ENCODE data around the gene AGPAT3.

- TF ChIP-seq EP300 (IDR thresholded peaks at IDR 0.05) (no peak), CTCF (IDR thresholded peaks at IDR 0.05) (no peak)
Observed at GRCh38 chr21:43835861-43836260, 29.2 kb upstream of the AGPAT3 start.
